Right ventricle myocardium inferior (tissue), 1 donor: Measurements from ENCODE around the gene SCUBE2. TPM values are rescaled to one million over a fixed set of nuclear protein-coding genes. Genes with fewer than 3 reads are reported as not detected.
A peak's percentile ranks its signal among the peaks of the same experiment; 100 is the strongest.

Experiments
- ATAC-seq: fragments of 200-7000 bp; cut with Tn5 transposase; one replicate; pipeline ENCODE4 v1.9.1; 2020; ENCODE audit warnings: mild to moderate bottlenecking, moderate library complexity
- DNase-seq: peaks from one replicate; pipeline ENCODE4 v3.0.0; 2021; ENCODE audit errors: missing footprints
- intact Hi-C: fragments of 100-400 bp; cut with DNase I; formaldehyde crosslinking; loops from one replicate; pipeline ENCODE4 v1.11.0; 2022
- total RNA-seq: library from RNA; stranded (reverse); fragmentation: NEBNext Ultra II Directional; extraction: Animal tissue kit (Norgen Biotek cat#: 25700); gene quantifications from one replicate; pipeline ENCODE4 v1.2.1, GENCODE V29; 2021
- donor health status: DM: no; HTN: yes; CAD: no; lungs with severe emphysema.

SCUBE2 gene
- total RNA-seq, 1 donor from 2014 or later = 1.3 TPM

DNA sequence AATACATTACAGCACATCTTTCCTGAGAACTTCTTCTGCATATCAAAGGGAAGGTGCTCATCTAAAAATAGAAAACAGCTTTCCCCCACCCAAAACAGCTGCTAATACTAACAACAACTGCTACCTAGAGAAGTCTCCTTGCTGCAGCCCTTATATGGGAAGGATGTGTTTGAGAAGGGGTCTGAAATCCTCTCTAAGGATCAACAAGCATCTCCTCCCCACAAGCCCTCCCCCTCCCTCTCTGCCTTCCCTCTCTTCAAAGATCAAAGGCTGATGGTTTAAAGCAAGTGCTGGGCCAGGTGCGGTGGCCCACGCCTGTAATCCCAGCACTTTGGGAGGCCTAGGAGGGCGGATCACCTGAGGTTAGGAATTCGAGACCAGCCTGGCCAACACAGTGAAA, 33.5 kb downstream of the SCUBE2 start:
- intact Hi-C loops = no loop called here
- ATAC-seq = no peak
- no peak for DNase-seq

DNA sequence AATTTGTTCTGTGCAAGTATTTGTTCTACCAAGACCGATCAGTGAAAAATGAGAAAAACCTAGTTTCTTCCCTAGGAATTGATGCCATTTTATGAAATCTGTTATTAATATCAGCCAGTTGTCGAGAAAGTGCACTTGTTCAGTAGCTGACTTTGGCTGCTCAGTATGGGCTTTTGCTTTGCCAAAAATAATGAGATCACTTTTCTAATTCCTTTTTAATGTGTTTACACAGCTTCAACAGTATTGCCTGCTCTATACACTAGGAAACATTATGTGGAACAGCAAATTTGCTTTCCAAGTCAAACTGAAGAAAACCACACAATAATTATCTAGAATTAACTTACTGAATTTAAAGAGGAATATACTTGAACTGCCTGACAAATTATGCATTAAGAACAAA, 34.4 kb downstream of the SCUBE2 start:
- ATAC-seq = peak; percentile 53
- DNase-seq = no peak
- intact Hi-C loops = no loop called here

DNA sequence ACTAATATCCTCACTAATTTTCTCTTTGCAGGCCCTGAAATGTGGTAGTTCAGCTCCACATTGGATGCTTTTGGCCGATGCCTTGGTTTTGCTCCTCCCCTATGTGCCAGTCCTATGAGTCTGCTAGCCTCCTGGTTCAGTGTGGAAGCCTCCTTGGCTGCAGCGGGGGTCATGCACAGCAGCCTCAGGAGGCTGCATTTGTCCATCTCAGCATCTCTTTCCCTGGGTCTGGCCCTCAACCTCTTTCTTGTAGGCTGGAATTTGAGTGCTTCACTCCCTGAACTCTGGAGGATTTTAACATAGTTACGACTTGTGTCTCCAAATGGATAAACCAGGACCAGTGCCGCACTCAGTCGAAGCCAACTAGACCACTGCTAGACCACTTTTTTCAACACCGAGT, 34.9 kb downstream of the SCUBE2 start:
- DNase-seq (no peak), ATAC-seq (peak; percentile 26)
- intact Hi-C loops = no loop called here

DNA sequence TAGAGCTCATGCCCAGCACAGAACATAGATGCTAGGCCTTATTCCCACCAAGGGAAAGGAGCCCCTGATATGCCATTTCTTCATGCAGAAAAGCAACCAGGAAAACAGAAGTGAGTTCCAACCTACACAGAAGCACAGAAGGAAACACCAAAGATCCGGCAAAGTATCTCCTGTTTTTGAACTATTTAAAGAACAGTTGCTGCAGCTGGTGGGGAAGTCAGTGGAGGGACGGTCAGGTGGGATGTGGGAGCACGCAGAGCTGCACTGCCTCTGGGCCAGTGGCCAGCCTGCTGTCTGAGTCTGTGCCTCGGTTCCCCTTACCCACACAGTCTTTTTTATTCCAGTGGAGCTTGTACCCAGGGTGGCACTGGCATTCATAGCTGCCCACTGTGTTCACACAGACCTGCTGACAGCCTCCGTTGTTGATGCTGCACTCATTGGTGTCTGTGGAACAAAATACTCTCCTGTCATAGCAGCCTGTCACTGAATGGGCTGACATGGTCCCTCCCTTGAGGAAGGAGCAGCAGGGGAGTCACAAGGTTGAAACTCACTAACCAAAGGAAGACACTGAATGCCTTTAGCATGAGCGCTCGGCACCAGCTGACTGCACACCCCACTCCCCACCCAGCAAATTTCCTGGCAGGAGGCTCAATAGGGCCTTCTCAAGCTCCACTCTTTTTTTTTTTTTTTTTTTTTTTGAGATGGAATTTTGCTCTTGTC, 37.9 kb downstream of the SCUBE2 start:
- DNase-seq (no peak), ATAC-seq (peak; percentile 23)
- intact Hi-C loops = no loop called here

DNA sequence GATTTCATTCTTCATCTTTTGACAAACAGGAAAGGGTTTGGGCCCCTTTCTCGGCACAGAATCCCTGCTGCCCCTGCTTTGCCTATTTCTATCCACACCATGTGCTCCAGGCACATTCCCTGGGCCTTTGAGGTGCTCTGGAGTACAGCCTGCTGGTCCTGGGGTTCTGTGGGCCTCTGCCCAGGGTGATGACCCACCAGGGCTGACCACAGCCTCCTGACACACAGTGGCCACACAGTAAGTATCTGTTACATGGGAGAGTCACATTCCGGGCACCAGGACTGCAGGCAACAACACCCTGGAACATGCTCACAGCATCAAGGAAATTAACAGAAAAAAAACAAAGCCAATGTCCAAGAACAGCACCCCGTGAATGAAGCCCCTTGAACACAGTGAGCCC, 39.1 kb downstream of the SCUBE2 start:
- intact Hi-C loops = no loop called here
- DNase-seq = no peak
- no peak for ATAC-seq

DNA sequence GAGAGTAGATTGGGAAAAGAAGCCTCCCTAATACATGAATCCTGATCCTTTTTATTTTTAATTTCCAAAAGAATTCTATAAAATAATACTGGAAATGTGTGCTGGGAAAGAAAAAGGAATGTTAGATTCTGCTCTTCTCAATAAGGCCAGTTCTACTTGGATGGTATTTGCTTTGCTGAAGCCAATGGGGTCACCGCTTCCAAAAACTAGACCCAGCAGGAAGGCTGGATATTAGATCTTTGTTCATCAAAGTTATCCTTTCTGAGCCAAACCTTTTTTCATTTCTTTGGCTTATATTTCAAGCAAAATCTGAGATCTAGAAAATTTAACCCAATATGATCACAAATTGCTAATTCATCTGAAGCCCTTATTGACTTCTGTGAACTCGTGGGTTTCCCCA, 41.4 kb downstream of the SCUBE2 start:
- intact Hi-C loops = no loop called here
- ATAC-seq (no peak), DNase-seq (no peak)

DNA sequence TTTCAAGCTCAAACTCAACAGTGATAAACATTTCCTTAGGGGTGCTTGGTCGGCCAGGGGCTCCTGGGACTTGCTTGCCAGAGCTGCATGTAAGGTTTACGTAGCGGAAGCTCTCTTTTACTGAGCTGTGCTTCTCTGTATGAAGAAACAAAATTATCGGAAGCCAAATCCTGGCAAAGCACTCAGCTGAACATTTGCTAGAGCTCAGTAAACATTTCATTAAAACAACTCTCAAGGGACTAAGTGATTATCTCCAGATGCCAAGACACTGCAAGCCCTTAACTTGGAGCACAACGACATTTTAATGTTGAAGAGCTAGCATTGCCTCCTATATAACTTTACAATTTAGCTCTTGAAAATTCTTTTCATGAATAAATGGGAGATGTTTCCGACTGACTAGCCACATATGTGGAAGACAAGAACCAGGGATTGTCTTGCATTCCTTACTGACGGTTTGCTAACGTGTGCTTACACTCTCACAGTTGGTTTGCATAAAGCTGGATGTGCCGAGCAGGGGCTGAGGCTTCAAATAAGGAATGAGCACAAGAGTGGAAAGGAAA, 43.4 kb downstream of the SCUBE2 start:
- intact Hi-C loops = no loop called here
- DNase-seq (no peak), ATAC-seq (peak; percentile 85)

DNA sequence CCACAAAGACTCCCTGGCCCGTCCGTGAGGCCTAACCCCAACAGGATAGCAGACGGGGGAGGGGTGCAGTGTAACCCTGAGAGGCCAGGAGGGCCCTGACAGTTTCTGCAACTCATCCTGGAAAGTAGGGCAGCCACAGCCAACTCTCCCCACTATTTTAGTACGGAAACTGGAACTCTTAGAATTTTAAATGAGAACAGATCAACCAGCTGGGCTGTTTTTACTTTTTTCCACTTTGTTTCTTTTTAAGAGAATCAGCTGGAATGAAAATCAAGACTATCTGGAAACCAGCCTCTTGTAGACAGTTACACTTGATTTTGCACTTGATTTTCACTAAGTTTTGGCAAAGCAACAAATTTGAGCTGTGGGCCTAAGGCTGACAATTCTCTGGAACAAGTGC, 44.9 kb downstream of the SCUBE2 start:
- ATAC-seq (peak; percentile 52), DNase-seq (no peak)
- intact Hi-C loops = no loop called here

DNA sequence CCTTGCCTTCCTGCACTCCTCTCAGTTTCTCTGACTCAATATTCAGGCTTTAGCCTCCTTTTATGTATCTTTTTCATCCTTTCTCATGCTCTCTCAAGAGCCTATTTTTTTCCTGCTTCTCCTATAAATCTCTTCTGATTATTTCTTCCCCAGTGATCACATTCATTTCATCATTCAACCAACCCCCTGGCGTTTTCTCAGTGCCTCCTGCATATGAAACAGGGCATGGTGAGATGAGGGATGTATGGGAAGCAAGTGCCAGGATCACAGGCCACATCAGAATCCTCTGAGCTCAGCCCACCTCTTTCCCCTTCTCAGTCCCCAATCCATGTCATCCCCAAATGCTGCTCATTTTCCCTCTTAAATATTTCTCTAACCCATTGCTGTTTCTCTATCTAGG, 48.9 kb downstream of the SCUBE2 start:
- intact Hi-C loops = no loop called here
- no peak for DNase-seq
- ATAC-seq = no peak

DNA sequence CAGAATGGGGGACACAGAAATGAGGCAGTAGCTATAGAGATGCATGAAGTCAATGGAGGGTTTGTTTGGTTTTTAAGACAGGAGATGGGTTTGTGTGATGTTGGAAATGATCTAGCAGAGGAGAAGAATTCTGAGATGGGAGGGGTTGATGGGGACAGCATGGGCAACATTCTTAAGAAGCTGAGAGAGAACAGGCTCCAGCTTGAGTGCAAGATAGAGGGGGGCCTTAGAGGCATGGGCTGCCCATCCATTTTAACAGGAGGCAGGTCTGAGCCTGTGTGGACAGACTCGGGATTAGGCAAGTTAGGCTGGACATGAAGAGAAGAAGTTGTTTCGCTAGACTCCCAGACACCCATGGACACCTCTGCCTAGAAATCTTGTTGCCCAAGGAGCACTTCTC, 49.7 kb downstream of the SCUBE2 start:
- intact Hi-C loops = no loop called here
- ATAC-seq = no peak
- DNase-seq = no peak

DNA sequence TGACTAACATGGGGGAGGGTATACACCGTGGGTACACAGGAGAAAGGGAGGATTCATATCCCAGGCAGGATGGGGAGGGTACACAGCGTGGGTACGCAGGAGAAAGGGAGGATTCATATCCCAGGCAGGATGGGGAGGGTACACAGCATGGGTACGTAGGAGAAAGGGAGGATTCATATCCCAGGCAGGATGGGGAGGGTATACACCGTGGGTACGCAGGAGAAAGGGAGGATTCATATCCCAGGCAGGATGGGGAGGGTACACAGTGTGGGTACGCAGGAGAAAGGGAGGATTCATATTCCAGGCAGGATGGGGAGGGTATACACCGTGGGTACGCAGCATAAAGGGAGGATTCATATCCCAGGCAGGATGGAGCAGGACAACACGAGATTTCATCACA, 51.0 kb downstream of the SCUBE2 start:
- intact Hi-C loops = no loop called here
- DNase-seq (no peak), ATAC-seq (no peak)

DNA sequence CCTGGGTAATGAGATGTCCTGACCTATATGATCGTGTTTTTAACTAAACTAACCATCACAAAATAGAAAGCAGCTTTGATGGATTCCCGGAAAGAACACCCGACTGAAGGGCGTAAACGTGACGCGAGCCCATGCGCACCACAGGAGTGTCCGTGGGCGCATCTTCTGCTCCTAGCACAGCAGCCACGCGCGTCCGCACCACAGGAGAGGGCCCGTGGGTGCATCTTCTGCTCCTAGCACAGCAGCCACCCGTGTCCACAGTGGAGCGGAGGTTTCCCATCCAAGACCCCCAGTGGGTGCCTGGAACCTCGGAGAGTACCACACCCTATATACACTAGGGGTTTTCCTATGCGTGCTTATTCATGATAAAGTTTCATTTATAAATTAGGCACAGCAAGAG, 51.5 kb downstream of the SCUBE2 start:
- ATAC-seq = no peak
- intact Hi-C loops = no loop called here
- DNase-seq = no peak

DNA sequence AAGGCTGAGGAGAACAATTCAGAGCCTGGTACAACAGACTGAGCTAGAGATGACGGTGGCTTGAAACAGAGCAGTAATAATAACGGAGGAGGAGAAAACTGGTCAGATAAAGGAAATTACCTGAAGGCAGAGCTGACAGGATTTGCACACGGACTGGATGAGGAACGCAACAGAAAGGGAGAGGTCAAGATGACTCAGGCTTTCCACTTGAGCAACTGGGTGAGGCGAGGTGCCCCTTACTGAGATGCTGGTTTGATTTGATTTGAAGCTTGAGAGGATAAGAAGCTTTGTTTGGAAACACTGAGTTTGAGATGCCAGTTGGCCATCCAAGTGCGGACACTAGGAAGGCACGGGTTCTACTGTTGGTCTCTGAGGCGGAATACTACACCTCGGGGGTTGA, 52.2 kb downstream of the SCUBE2 start:
- intact Hi-C loops = no loop called here
- no peak for ATAC-seq
- DNase-seq = no peak

DNA sequence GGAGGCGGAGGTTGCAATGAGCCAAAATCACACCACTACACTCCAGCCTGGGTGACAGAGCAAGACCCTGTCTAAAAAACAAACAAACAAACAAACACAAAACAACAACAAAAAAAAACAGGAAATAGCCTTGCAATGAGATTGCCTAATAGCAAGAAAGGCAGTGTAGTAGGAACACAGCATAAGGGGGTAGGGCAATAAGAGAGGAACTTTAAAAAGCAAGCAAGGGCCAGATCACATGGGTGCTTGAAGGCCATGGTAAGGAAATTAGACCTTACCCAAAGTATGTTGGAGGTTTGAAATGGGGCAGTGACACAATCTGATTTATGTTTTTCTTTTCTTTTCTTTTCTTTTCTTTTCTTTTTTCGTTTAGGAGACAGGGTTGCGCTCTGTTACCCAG, 52.9 kb downstream of the SCUBE2 start:
- intact Hi-C loops = no loop called here
- ATAC-seq = no peak
- DNase-seq = no peak

DNA sequence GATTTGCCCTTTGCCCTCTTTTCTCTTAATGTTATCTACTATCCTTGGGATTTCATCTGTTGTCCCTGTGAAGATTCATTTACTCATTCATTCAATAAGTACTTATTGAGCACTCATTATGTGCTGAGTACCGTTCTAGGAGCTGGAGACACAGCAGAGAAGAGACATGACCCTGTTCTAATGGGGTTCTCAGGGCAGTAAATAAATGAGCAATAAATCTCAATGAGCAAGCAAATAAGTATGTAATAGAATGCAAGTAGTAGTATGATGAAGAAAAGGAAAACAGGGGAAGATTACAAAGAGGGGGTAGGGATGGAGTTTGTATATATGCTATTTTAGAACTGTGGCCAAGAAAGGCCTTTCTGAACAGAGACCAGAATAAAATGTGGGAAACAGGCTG, 53.4 kb downstream of the SCUBE2 start:
- ATAC-seq (no peak), DNase-seq (no peak)
- intact Hi-C loops = no loop called here

DNA sequence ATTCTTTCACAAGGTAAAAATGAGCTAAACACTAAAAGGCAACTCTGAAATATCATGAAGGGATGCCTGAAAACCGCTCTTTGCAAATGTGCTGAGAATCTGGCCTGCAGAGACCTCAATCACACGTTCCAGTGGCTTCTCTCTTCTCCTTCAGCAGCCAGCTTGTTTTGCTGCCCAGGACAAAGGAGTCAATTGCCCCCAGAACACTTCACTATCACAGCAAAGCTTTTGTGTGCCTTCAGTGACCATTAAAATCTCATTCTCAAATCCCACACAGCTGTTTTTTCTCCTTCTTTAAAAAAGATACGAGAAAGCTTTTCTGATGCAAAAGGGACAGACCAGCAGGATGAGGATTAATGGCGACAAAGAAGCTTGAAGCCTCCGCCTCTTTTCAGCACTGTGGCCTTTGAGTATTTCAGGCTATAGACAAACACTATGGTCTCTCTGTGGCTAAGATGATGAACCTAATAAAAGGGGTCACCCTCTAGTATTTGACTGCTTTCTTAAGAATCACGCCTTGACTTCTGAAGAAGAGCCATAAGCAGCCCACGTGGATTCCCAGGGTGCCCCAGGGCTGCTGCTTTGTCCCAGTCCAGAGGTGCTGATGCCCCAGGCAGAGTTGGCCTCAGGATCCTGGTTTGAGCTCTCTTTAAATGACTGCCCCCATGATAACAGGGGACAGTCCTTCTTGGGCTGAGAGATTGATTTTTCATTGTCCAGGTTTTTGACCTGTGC, 54.2 kb downstream of the SCUBE2 start:
- DNase-seq = no peak
- intact Hi-C loops = no loop called here
- no peak for ATAC-seq

DNA sequence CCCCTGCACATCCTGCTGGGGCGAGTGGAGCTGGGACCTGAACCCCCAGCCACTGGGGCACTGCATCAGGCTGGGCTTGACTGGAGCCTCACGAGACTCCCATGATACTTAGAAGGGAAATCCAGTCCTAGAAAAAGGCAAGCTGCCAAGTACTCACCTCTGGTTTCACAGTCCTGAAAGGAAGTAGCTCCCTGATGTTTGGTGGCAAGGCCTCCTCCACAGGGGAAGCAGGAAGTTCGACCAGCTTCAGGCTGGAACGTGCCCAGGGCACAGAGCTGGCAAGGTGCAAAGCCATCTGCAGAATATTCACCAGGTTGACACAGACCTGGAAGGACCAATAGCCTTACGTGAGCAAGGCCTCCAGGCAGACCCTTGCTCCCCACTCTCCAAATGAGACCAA, 60.8 kb downstream of the SCUBE2 start:
- DNase-seq (no peak), ATAC-seq (no peak)
- intact Hi-C loops = no loop called here

DNA sequence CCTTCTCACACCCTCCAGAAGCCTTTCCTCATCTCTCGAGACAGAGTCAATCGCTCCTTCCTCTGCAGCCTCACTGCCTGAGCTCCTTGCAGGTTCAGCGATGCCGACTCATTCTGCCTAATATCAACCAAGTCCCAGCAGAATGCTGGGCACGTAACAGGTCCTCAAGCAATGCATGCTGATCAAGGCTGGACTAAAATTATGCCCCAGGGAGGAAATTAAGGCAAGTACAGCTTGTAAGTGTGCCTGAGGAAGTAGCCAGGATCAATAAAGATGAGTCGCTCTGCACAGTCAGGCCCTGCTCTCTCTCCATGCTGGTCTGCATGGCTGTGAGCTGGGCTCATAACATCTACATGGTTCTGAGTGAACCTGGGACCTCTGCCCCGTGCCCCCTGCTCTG, 62.0 kb downstream of the SCUBE2 start:
- no peak for ATAC-seq
- intact Hi-C loops = no loop called here
- no peak for DNase-seq

DNA sequence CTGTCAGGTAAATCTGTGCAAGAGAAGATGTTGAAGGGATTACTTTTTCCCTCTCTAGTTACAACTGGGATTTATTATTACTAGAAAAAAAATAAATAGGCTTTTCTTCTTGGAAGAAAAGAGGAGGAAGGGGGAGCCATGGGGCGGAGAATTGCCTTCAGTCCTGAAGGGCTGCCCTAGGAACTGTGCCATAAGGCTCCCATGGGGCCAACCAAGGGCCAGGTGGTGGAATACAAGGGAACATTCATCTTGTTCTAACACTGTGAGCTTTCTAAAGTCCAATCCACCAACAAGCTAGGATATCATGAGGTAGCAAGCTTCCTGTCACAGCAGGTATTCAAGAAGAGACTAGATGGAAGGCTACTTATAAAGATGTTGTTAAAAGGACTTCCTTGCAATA, 62.8 kb downstream of the SCUBE2 start:
- ATAC-seq = no peak
- DNase-seq = no peak
- intact Hi-C loops = no loop called here

DNA sequence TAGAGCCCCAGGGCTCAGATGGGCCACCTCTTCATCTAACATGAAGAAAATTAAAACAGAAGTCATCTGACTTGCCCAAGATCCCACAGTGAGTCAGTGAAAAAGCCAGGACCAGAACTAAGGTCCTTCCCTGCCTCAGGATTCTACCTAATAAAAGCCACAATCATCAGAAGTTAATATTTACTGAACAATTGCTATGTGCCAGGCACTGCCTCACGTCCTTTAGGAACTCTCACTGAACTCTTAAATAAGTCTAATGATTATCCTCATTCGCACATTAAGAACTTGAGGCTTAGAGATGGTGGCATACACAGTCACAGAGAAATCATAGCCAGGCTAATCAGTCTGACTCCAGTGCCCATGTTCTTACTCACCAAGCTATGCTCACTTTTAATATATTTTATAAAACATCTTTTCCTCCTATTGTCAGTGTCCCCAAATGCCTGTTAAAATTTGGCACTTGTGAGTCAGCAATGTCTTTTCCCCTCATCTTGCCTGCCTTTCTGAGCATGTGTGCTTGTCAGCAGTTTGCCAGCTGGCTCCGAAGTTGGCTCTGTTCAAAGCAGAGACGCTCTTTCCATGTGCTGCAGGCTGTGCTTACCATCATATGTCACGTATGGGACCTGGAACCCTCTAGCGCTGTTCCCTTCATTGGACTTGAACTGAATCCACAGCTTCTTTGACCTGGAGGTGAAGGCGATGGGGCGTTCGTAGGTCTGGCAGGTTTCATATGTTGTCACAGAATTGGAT, 66.1 kb downstream of the SCUBE2 start:
- intact Hi-C loops = no loop called here
- ATAC-seq = no peak
- DNase-seq = no peak
